HEK293T (cell line): ENCODE measurements around the gene CRNKL1.

ENCODE experiments used
- ARNT ChIP-seq: fragments of 450-650 bp; IDR thresholded peaks from 2 replicates; pipeline ENCODE4 v1.6.1; 2017; ENCODE audit warnings: mild to moderate bottlenecking
- BHLHE40 ChIP-seq: fragments of 450-650 bp; IDR thresholded peaks from 2 replicates; pipeline ENCODE4 v1.6.1; 2016; ENCODE audit warnings: mild to moderate bottlenecking, moderate library complexity, borderline replicate concordance
- ELF4 ChIP-seq: fragments of 450-650 bp; IDR thresholded peaks from 2 replicates; pipeline ENCODE4 v1.6.1; 2017; ENCODE audit warnings: antibody characterized with exemption
- FOXA1 ChIP-seq: fragments of 450-650 bp; IDR thresholded peaks from 2 replicates; pipeline ENCODE4 v1.6.1; 2016; ENCODE audit warnings: mild to moderate bottlenecking
- FOXK2 ChIP-seq: fragments of 450-650 bp; IDR thresholded peaks from 2 replicates; pipeline ENCODE4 v1.6.1; 2016; ENCODE audit warnings: mild to moderate bottlenecking
- FOXM1 ChIP-seq: fragments of 450-650 bp; IDR thresholded peaks from 2 replicates; pipeline ENCODE4 v1.6.1; 2017; ENCODE audit warnings: mild to moderate bottlenecking, borderline replicate concordance
- L3MBTL2 ChIP-seq: fragments of 450-650 bp; conservative IDR thresholded peaks from 2 replicates; pipeline ENCODE4 v1.6.1; 2016; ENCODE audit warnings: mild to moderate bottlenecking
- LEF1 ChIP-seq: fragments of 450-650 bp; IDR thresholded peaks from 2 replicates; pipeline ENCODE4 v1.6.1; 2017; ENCODE audit warnings: mild to moderate bottlenecking, borderline replicate concordance
- NFRKB ChIP-seq: fragments of 450-650 bp; IDR thresholded peaks from 2 replicates; pipeline ENCODE4 v1.6.1; 2016; ENCODE audit warnings: mild to moderate bottlenecking, moderate library complexity
- SP1 ChIP-seq: fragments of 450-650 bp; IDR thresholded peaks from 2 replicates; pipeline ENCODE4 v1.6.1; 2017
- SUZ12 ChIP-seq: fragments of 450-650 bp; IDR thresholded peaks from 2 replicates; pipeline ENCODE4 v1.6.1; 2016; ENCODE audit warnings: mild to moderate bottlenecking
- TARDBP ChIP-seq: fragments of 450-650 bp; IDR thresholded peaks from 2 replicates; pipeline ENCODE4 v1.6.1; 2016
- ZNF384 ChIP-seq: fragments of 450-650 bp; IDR thresholded peaks from 2 replicates; pipeline ENCODE4 v1.6.1; 2016

DNA sequence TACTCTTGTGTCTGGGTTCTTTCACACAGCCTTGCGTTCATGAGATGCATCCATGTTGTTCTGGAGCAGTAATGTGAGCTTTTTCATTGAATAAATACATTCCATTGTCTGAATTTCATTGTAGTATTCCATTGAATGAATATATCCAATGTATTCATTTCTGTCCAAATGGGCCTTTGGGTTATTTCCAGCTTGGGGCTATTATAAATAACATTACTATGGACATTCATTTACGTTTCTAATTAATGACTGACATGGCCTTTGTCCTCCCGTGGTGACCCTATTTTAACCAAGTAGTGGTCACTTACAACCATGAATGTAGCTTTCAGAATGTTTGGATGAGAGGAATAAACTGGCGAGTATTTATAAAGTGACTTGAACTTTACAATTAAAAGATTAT is 65.2 kb downstream of the CRNKL1 start:
- no peak for TF ChIP-seq BHLHE40
- TF ChIP-seq LEF1 = no peak
- no peak for TF ChIP-seq ELF4
- no peak for TF ChIP-seq SUZ12
- TF ChIP-seq NFRKB = no peak
- TF ChIP-seq FOXK2 = no peak
- TF ChIP-seq SP1 = no peak
- TF ChIP-seq L3MBTL2 = no peak
- TF ChIP-seq FOXA1 = no peak
- TF ChIP-seq ARNT = no peak
- no peak for TF ChIP-seq ZNF384
- TF ChIP-seq TARDBP = no peak
- TF ChIP-seq FOXM1 = no peak
